Liver (tissue), 9 donors: ENCODE results near the gene SOX11. TPM values are rescaled to one million over a fixed set of nuclear protein-coding genes. Genes with fewer than 3 reads are reported as not detected.

ENCODE experiments used
- DNase-seq: peaks from one replicate; pipeline ENCODE4 v3.0.0-alpha.2; 2017; ENCODE audit warnings: low spot score
- H3K27ac ChIP-seq, 2 donors: one replicate each; pipeline ENCODE4 v1.7.0; 2013; ENCODE audit warnings: inconsistent platforms in 2 of 2, low read length in 2 of 2, control low read depth in 1 of 2, low read depth in 1 of 2, mild to moderate bottlenecking in 1 of 2
- H3K27me3 ChIP-seq, 4 donors: one replicate each; pipeline versions ENCODE4 v1.6.1 to v1.7.0; 2013; ENCODE audit warnings: low read length in 3 of 4, inconsistent platforms in 1 of 4, mild to moderate bottlenecking in 1 of 4, moderate library complexity in 1 of 4; ENCODE audit not compliant: control insufficient read depth in 4 of 4, insufficient read depth in 4 of 4
- H3K36me3 ChIP-seq, 4 donors: one replicate each; pipeline versions ENCODE4 v1.6.1 to v1.7.0; 2013; ENCODE audit warnings: low read length in 3 of 4, mild to moderate bottlenecking in 3 of 4, low read depth in 1 of 4, moderate library complexity in 1 of 4; ENCODE audit not compliant: control insufficient read depth in 4 of 4, insufficient read depth in 3 of 4
- H3K4me1 ChIP-seq, 4 donors: one replicate each; pipeline versions ENCODE4 v1.6.1 to v1.7.0; 2013; ENCODE audit warnings: low read length in 3 of 4, mild to moderate bottlenecking in 3 of 4, moderate library complexity in 1 of 4; ENCODE audit not compliant: control insufficient read depth in 4 of 4, insufficient read depth in 4 of 4
- H3K4me3 ChIP-seq, 3 donors: one replicate each; pipeline versions ENCODE4 v1.6.1 to v1.7.0; 2013; ENCODE audit warnings: low read length in 3 of 3, control low read depth in 1 of 3, low read depth in 1 of 3, mild to moderate bottlenecking in 1 of 3
- H3K9ac ChIP-seq, 2 donors: one replicate each; pipeline ENCODE4 v1.7.0; 2013; ENCODE audit warnings: low read length in 2 of 2, mild to moderate bottlenecking in 2 of 2, moderate library complexity in 2 of 2, control low read depth in 1 of 2, low read depth in 1 of 2
- H3K9me3 ChIP-seq, 4 donors: one replicate each; pipeline versions ENCODE4 v1.6.1 to v1.7.0; 2013; ENCODE audit warnings: low read length in 3 of 4; ENCODE audit not compliant: control insufficient read depth in 4 of 4
- EGR1 ChIP-seq, 2 donors: IDR thresholded peaks; 2 replicates each; pipeline ENCODE4 v1.6.1; 2016 to 2018; ENCODE audit warnings: antibody characterized with exemption in 2 of 2, low read depth in 2 of 2
- FOXA1 ChIP-seq: IDR thresholded peaks from 2 replicates; pipeline ENCODE4 v1.6.1; 2016; ENCODE audit warnings: antibody characterized with exemption
- FOXA2 ChIP-seq: IDR thresholded peaks from 2 replicates; pipeline ENCODE4 v1.6.1; 2016; ENCODE audit warnings: antibody characterized with exemption
- GABPA ChIP-seq, 2 donors: IDR thresholded peaks in 1 of 2; conservative IDR thresholded peaks in 1 of 2; 2 replicates each; pipeline ENCODE4 v1.6.1; 2016; ENCODE audit warnings: antibody characterized with exemption in 2 of 2, mild to moderate bottlenecking in 1 of 2, moderate library complexity in 1 of 2
- HNF4A ChIP-seq, 2 donors: conservative IDR thresholded peaks; 2 replicates each; pipeline ENCODE4 v1.6.1; 2016; ENCODE audit warnings: antibody characterized with exemption in 2 of 2, mild to moderate bottlenecking in 2 of 2
- HNF4G ChIP-seq: IDR thresholded peaks from 2 replicates; pipeline ENCODE4 v1.6.1; 2016; ENCODE audit warnings: antibody characterized with exemption
- JUND ChIP-seq, 2 donors: IDR thresholded peaks; 2 replicates each; pipeline ENCODE4 v1.6.1; 2016; ENCODE audit warnings: antibody characterized with exemption in 2 of 2
- NR2F2 ChIP-seq: IDR thresholded peaks from 2 replicates; pipeline ENCODE4 v1.6.1; 2016; ENCODE audit warnings: antibody characterized with exemption
- RAD21 ChIP-seq, 2 donors: IDR thresholded peaks; 2 replicates each; pipeline ENCODE4 v1.6.1; 2016; ENCODE audit warnings: antibody characterized with exemption in 2 of 2, mild to moderate bottlenecking in 2 of 2
- RXRA ChIP-seq, 2 donors: IDR thresholded peaks; 2 replicates each; pipeline ENCODE4 v1.6.1; 2017 to 2018; ENCODE audit warnings: antibody characterized with exemption in 2 of 2, mild to moderate bottlenecking in 1 of 2
- SP1 ChIP-seq: IDR thresholded peaks from 2 replicates; pipeline ENCODE4 v1.6.1; 2018; ENCODE audit warnings: antibody characterized with exemption, mild to moderate bottlenecking
- TAF1 ChIP-seq: conservative IDR thresholded peaks from 2 replicates; pipeline ENCODE4 v1.6.1; 2016; ENCODE audit warnings: antibody characterized with exemption, mild to moderate bottlenecking
- YY1 ChIP-seq: IDR thresholded peaks from 2 replicates; pipeline ENCODE4 v1.6.1; 2016; ENCODE audit warnings: antibody characterized with exemption, mild to moderate bottlenecking
- WGBS: extraction: QIAGEN DNeasy Blood & Tissue Kit; methylation state at CpG from one replicate; pipeline ENCODE4 v1.1.7; 2013; 5-methylcytosine and 5-hydroxymethylcytosine counted together
- polyA plus RNA-seq, 2 donors: library from polyadenylated mRNA; stranded (reverse) in 1 of 2; unstranded in 1 of 2; fragments of 200-250 nt in 1 of 2; fragments of >200 nt in 1 of 2; fragmentation: Nextera tagmentation in 1 of 2; extraction: Ambion mirVana in 1 of 2; gene quantifications; one replicate each; pipeline versions ENCODE4 v1.2.1 to v1.2.3, GENCODE V29; 2013 to 2015
- total RNA-seq, 2 donors: library from RNA; depleted of rRNA; stranded (reverse); fragments of >200 nt; gene quantifications; one replicate each; pipeline ENCODE4 v1.2.3, GENCODE V29; 2014
- TF ChIP-seq, protein P1 (sequence below): fragments of 150-350 bp; IDR thresholded peaks from 2 replicates; pipeline ENCODE4 v1.5.1; 2017; ENCODE audit warnings: improper control_type of control experiment, low read depth, low read length; ENCODE audit not compliant: missing input control
- TF ChIP-seq, protein P2 (sequence below): IDR thresholded peaks from 2 replicates; pipeline ENCODE4 v1.6.1; 2016; ENCODE audit warnings: antibody characterized with exemption
- TF ChIP-seq, protein P3 (sequence below): IDR thresholded peaks from 2 replicates; pipeline ENCODE4 v1.6.1; 2016; ENCODE audit warnings: antibody characterized with exemption, mild to moderate bottlenecking
- TF ChIP-seq, protein P4 (sequence below): IDR thresholded peaks from 2 replicates; pipeline ENCODE4 v1.6.1; 2016; ENCODE audit warnings: antibody characterized with exemption
- TF ChIP-seq, protein P5 (sequence below): IDR thresholded peaks from 2 replicates; pipeline ENCODE4 v1.6.1; 2016; ENCODE audit warnings: antibody characterized with exemption
- donor health status: healthy.
- donor health status: healthy.
- donor health status: healthy.
- donor health status: healthy.
- donor health status: healthy.

The SOX11 gene
- total and polyA plus RNA-seq, 4 donors, result 0.09 TPM; not detected in 3

DNA sequence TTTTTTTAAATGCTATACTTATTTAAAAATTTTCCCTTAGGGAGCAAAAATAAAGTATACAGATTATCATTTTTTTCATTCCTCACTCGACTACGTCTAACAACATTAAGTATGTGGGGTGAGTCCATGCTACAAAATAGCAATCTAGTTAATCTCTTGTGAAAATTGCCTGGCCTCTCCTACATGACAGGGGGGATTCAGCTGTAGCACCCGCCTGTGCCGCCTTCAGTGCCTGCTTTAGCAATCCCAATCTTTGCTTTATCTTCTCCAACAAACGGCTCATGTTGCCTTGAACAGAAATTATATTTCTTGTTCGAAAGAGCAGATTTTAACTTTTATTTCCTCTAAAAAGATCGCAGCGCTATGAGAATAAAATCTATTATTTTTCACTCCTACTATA lies 2.4 kb upstream of the SOX11 start:
- Histone ChIP-seq H3K4me3 (no peak overlapping the region), H3K9me3 (peaks cover 0 to 3% (median 0%) of the 10 kb centered on the region in 4 donors), H3K9ac (no peak overlapping the region), H3K27me3 (peaks cover 0 to 25% (median 6%) of the 10 kb centered on the region in 4 donors), H3K27ac (no peak overlapping the region), H3K4me1 (peaks cover 4 to 17% (median 7%) of the 10 kb centered on the region in 4 donors), H3K36me3 (no peaks in the 10 kb centered on the region)
- TF ChIP-seq HNF4G, result no peak
- TF ChIP-seq FOXA2, result no peak
- no peak for TF ChIP-seq JUND (IDR thresholded peaks at IDR 0.05)
- no peak for TF ChIP-seq TAF1
- no peak for TF ChIP-seq YY1
- TF ChIP-seq, protein P1, sequence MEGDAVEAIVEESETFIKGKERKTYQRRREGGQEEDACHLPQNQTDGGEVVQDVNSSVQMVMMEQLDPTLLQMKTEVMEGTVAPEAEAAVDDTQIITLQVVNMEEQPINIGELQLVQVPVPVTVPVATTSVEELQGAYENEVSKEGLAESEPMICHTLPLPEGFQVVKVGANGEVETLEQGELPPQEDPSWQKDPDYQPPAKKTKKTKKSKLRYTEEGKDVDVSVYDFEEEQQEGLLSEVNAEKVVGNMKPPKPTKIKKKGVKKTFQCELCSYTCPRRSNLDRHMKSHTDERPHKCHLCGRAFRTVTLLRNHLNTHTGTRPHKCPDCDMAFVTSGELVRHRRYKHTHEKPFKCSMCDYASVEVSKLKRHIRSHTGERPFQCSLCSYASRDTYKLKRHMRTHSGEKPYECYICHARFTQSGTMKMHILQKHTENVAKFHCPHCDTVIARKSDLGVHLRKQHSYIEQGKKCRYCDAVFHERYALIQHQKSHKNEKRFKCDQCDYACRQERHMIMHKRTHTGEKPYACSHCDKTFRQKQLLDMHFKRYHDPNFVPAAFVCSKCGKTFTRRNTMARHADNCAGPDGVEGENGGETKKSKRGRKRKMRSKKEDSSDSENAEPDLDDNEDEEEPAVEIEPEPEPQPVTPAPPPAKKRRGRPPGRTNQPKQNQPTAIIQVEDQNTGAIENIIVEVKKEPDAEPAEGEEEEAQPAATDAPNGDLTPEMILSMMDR, result no peak
- TF ChIP-seq, protein P2, sequence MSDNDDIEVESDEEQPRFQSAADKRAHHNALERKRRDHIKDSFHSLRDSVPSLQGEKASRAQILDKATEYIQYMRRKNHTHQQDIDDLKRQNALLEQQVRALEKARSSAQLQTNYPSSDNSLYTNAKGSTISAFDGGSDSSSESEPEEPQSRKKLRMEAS, result no peak
- no peak for TF ChIP-seq SP1
- TF ChIP-seq RXRA (IDR thresholded peaks at IDR 0.05), result no peak
- no peak for TF ChIP-seq EGR1 (IDR thresholded peaks at IDR 0.05; ENCODE audit: low read depth in 2 of 2)
- no peak for DNase-seq
- WGBS, result 53% methylated on average over 8 of the region's 8 CpGs

DNA sequence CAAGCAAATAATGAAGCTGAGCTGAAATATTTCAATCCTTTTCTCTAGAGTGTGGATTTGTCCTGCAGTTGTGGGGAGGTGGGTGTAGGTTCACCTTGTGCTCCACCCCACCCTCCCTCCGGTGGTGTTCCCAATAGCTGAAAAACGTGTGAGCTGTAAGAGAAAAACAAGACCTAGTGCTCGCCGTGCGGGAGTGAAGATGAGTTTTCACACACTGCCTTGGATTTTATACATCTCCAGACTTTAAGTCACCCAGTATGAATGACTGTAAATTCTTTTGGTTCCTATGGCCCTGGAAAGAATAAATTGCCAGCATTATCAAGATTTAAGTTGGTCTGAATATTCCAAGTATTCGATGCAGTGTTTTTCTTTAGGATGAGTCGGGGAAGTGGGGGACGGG lies 1.9 kb upstream of the SOX11 start:
- peaks cover 0 to 3% (median 0%) of the 10 kb centered on the region in 4 donors for H3K9me3 ChIP-seq
- H3K4me3 ChIP-seq, result no peak overlapping the region
- H3K27me3 ChIP-seq, result peaks cover 0 to 25% (median 4%) of the 10 kb centered on the region in 4 donors
- no peak overlapping the region for H3K27ac ChIP-seq
- no peak for DNase-seq
- TF ChIP-seq, protein P3, sequence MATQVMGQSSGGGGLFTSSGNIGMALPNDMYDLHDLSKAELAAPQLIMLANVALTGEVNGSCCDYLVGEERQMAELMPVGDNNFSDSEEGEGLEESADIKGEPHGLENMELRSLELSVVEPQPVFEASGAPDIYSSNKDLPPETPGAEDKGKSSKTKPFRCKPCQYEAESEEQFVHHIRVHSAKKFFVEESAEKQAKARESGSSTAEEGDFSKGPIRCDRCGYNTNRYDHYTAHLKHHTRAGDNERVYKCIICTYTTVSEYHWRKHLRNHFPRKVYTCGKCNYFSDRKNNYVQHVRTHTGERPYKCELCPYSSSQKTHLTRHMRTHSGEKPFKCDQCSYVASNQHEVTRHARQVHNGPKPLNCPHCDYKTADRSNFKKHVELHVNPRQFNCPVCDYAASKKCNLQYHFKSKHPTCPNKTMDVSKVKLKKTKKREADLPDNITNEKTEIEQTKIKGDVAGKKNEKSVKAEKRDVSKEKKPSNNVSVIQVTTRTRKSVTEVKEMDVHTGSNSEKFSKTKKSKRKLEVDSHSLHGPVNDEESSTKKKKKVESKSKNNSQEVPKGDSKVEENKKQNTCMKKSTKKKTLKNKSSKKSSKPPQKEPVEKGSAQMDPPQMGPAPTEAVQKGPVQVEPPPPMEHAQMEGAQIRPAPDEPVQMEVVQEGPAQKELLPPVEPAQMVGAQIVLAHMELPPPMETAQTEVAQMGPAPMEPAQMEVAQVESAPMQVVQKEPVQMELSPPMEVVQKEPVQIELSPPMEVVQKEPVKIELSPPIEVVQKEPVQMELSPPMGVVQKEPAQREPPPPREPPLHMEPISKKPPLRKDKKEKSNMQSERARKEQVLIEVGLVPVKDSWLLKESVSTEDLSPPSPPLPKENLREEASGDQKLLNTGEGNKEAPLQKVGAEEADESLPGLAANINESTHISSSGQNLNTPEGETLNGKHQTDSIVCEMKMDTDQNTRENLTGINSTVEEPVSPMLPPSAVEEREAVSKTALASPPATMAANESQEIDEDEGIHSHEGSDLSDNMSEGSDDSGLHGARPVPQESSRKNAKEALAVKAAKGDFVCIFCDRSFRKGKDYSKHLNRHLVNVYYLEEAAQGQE, result no peak
- TF ChIP-seq EGR1 (IDR thresholded peaks at IDR 0.05; ENCODE audit: low read depth in 2 of 2), result no peak
- no peak for TF ChIP-seq SP1
- no peak for TF ChIP-seq FOXA1
- no peak for TF ChIP-seq JUND (IDR thresholded peaks at IDR 0.05)
- TF ChIP-seq, protein P2, result no peak
- TF ChIP-seq, protein P4, sequence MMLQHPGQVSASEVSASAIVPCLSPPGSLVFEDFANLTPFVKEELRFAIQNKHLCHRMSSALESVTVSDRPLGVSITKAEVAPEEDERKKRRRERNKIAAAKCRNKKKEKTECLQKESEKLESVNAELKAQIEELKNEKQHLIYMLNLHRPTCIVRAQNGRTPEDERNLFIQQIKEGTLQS, result no peak
- no peak for TF ChIP-seq FOXA2
- TF ChIP-seq TAF1, result no peak
- TF ChIP-seq, protein P5, sequence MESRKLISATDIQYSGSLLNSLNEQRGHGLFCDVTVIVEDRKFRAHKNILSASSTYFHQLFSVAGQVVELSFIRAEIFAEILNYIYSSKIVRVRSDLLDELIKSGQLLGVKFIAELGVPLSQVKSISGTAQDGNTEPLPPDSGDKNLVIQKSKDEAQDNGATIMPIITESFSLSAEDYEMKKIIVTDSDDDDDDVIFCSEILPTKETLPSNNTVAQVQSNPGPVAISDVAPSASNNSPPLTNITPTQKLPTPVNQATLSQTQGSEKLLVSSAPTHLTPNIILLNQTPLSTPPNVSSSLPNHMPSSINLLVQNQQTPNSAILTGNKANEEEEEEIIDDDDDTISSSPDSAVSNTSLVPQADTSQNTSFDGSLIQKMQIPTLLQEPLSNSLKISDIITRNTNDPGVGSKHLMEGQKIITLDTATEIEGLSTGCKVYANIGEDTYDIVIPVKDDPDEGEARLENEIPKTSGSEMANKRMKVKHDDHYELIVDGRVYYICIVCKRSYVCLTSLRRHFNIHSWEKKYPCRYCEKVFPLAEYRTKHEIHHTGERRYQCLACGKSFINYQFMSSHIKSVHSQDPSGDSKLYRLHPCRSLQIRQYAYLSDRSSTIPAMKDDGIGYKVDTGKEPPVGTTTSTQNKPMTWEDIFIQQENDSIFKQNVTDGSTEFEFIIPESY, result no peak
- no peak for TF ChIP-seq YY1
- no peak for TF ChIP-seq NR2F2
- TF ChIP-seq HNF4A (conservative IDR thresholded peaks at IDR 0.05), result no peak
- no peak for TF ChIP-seq HNF4G
- no peak for TF ChIP-seq RXRA (IDR thresholded peaks at IDR 0.05)
- TF ChIP-seq, protein P1, result no peak
- TF ChIP-seq GABPA (IDR thresholded peaks at IDR 0.05 in 1 of 2, conservative IDR thresholded peaks at IDR 0.05 in 1 of 2), result no peak
- TF ChIP-seq RAD21 (IDR thresholded peaks at IDR 0.05), result no peak
- H3K36me3 ChIP-seq, result no peaks in the 10 kb centered on the region
- peaks cover 4 to 17% (median 7%) of the 10 kb centered on the region in 4 donors for H3K4me1 ChIP-seq
- no peak overlapping the region for H3K9ac ChIP-seq
- 11% methylated on average over 8 of the region's 8 CpGs for WGBS
